GM12891 (cell line): ENCODE results near the gene BAK1.
"Not testable (repeated sequence)": the region's sequence is repeated elsewhere in the genome, so short reads cannot be mapped to it uniquely, and the experiment has no call there.

Experiments
- DNase-seq: peaks from one replicate; pipeline ENCODE4 v3.0.0; 2011; ENCODE audit warnings: low spot score; ENCODE audit not compliant: insufficient read length
- FAIRE-seq: peaks from 2 replicates; lab custom pipeline; 2011; peaks lifted over from hg19 to GRCh38; lab: Jason Lieb, UNC
- PAX5 ChIP-seq: IDR thresholded peaks from 2 replicates; pipeline ENCODE4 v1.6.1; 2011; ENCODE audit warnings: low read length, moderate library complexity, mild to moderate bottlenecking; ENCODE audit not compliant: insufficient read depth, severe bottlenecking
- POLR2A ChIP-seq: IDR thresholded peaks from 2 replicates; pipeline ENCODE4 v1.6.1; 2011; ENCODE audit warnings: low read depth, low read length, control low read depth
- POLR2AphosphoS5 ChIP-seq: IDR thresholded peaks from 2 replicates; pipeline ENCODE4 v1.6.1; 2011; ENCODE audit warnings: low read depth, low read length, control low read depth
- POU2F2 ChIP-seq: IDR thresholded peaks from 2 replicates; pipeline ENCODE4 v1.6.1; 2011; ENCODE audit warnings: low read depth, mild to moderate bottlenecking, control low read depth, low read length, moderate library complexity
- SPI1 ChIP-seq: IDR thresholded peaks from 2 replicates; pipeline ENCODE4 v1.6.1; 2011; ENCODE audit warnings: low read depth, low read length, control low read depth
- TAF1 ChIP-seq: IDR thresholded peaks from 2 replicates; pipeline ENCODE4 v1.6.1; 2011; ENCODE audit warnings: low read depth, low read length, control low read depth

Gene BAK1

GRCh38 chr6:33557376-33557775 lies 22.7 kb downstream of the BAK1 start:
- no peak for TF ChIP-seq POU2F2
- TF ChIP-seq POLR2A = no peak
- no peak for TF ChIP-seq SPI1
- no peak for TF ChIP-seq PAX5
- TF ChIP-seq TAF1 = no peak
- no peak for TF ChIP-seq POLR2AphosphoS5
- FAIRE-seq (no peak), DNase-seq (no peak)

- FAIRE-seq, DNase-seq: not testable (repeated sequence)
Measured at GRCh38 chr6:33552883-33553282, 27.2 kb downstream of the BAK1 start.

- FAIRE-seq = no peak
- TF ChIP-seq SPI1 (no peak), POLR2A (no peak), PAX5 (no peak), POU2F2 (no peak), TAF1 (no peak), POLR2AphosphoS5 (no peak)
- no peak for DNase-seq
Measured at GRCh38 chr6:33552252-33552651, 27.8 kb downstream of the BAK1 start.

GRCh38 chr6:33551538-33551937 lies 28.5 kb downstream of the BAK1 start:
- FAIRE-seq (no peak), DNase-seq (no peak)
- TF ChIP-seq SPI1 (no peak), POLR2AphosphoS5 (no peak), PAX5 (no peak), TAF1 (no peak), POLR2A (no peak), POU2F2 (no peak)

- FAIRE-seq = no peak
- TF ChIP-seq POLR2A (no peak), POU2F2 (no peak), SPI1 (no peak), POLR2AphosphoS5 (no peak), TAF1 (no peak), PAX5 (no peak)
- DNase-seq = no peak
Measured at GRCh38 chr6:33549896-33550295, 30.2 kb downstream of the BAK1 start.

GRCh38 chr6:33549196-33549595 lies 30.9 kb downstream of the BAK1 start:
- FAIRE-seq = no peak
- no peak for DNase-seq
- TF ChIP-seq POU2F2 (no peak), TAF1 (no peak), SPI1 (no peak; the same call in 1 of the 2 replicates), POLR2AphosphoS5 (no peak), PAX5 (no peak), POLR2A (no peak)

- DNase-seq (no peak), FAIRE-seq (no peak)
- TF ChIP-seq POLR2A (no peak), SPI1 (no peak)
Measured at GRCh38 chr6:33547499-33547898, 32.6 kb downstream of the BAK1 start.

GRCh38 chr6:33546766-33547165 lies 33.3 kb downstream of the BAK1 start:
- TF ChIP-seq POU2F2 = no peak
- no peak for TF ChIP-seq POLR2A
- TF ChIP-seq TAF1 = no peak
- no peak for TF ChIP-seq PAX5
- no peak for TF ChIP-seq POLR2AphosphoS5
- TF ChIP-seq SPI1 = no peak
- DNase-seq (no peak), FAIRE-seq (no peak)

- not testable (repeated sequence) for DNase-seq, FAIRE-seq
Measured at GRCh38 chr6:33545292-33545691, 34.8 kb downstream of the BAK1 start.

- TF ChIP-seq TAF1 = no peak
- TF ChIP-seq SPI1 = no peak
- no peak for TF ChIP-seq PAX5
- no peak for TF ChIP-seq POLR2AphosphoS5
- no peak for TF ChIP-seq POU2F2
- TF ChIP-seq POLR2A = no peak
- FAIRE-seq = no peak
Measured at GRCh38 chr6:33543116-33543515, 37.0 kb downstream of the BAK1 start.

GRCh38 chr6:33540768-33541167 lies 39.3 kb downstream of the BAK1 start:
- FAIRE-seq (no peak), DNase-seq (no peak)
- no peak for TF ChIP-seq TAF1
- TF ChIP-seq POU2F2 = no peak
- TF ChIP-seq POLR2AphosphoS5 = no peak
- TF ChIP-seq PAX5 = no peak
- no peak for TF ChIP-seq POLR2A
- TF ChIP-seq SPI1 = no peak

More at GRCh38 chr6:33543116-33543515, 37.0 kb downstream of the BAK1 start:
- DNase-seq = no peak
